ENCODE data around the gene SMYD5. TPM values are rescaled to one million over a fixed set of nuclear protein-coding genes. Genes with fewer than 3 reads are reported as not detected.

The SMYD5 gene
- total RNA-seq, 2 experiments from 2014 or later: 39.1 to 46.7 TPM

DNA sequence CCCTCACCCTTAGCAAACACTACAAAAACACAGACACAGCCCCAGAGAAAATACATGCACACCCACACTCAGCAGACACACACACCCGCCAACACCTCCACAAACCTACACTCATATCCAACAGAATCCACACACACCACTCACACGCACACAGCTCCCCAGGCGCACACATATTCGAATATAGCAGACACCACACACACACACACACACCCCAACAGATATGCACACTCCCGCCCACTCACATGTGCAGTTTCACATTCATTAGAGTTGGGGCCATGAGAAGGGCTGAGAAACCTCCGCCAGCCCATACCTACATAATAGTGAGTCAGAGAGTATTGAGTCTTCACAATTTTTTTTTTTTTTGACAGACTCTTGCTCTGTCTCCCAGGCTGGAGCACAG is 41.1 kb upstream of the SMYD5 start:
- no peak overlapping the region for H3K4me3 Mint-ChIP-seq
- no peaks in the 10 kb centered on the region for H3K9me3 Mint-ChIP-seq
- Histone ChIP-seq H3K36me3 (ENCODE audit: insufficient read depth, low read length) (no peaks in the 10 kb centered on the region), H3K27ac (ENCODE audit: low read depth in 1 of 2, low read length in 2 of 2) (no peak overlapping the region), H3K4me1 (ENCODE audit: insufficient read depth, low read length) (peaks cover 30% of the 10 kb centered on the region), H3K27me3 (ENCODE audit: control insufficient read depth in 1 of 2, insufficient read depth in 2 of 2, low read length in 2 of 2) (peaks cover 11 to 24% of the 10 kb centered on the region in 2 experiments), H3K9me3 (ENCODE audit: control insufficient read depth in 1 of 2, insufficient read depth in 1 of 2, low read length in 2 of 2) (no peaks in the 10 kb centered on the region), H3K4me3 (ENCODE audit: low read length) (no peak overlapping the region)
- DNase-seq: no peak
- no peak overlapping the region for H3K27ac Mint-ChIP-seq
- H3K4me1 Mint-ChIP-seq (ENCODE audit: low read depth): peaks cover 15% of the 10 kb centered on the region
- TF ChIP-seq CTCF (IDR thresholded peaks at IDR 0.05): no peak
- ATAC-seq (ENCODE audit: poor library complexity): no peak
- ChIA-PET CTCF (no interaction called here), POLR2A (no interaction called here)
- no peaks in the 10 kb centered on the region for H3K36me3 Mint-ChIP-seq (ENCODE audit: low read depth)
- intact Hi-C loops (cut with DNase I, micrococcal nuclease): no loop called here
- peaks cover 26% of the 10 kb centered on the region for H3K27me3 Mint-ChIP-seq

- DNase-seq (no peak), ATAC-seq (ENCODE audit: poor library complexity) (no peak)
- Histone ChIP-seq H3K4me3 (ENCODE audit: low read length) (no peak overlapping the region), H3K4me1 (ENCODE audit: insufficient read depth, low read length) (peaks cover 32% of the 10 kb centered on the region), H3K36me3 (ENCODE audit: insufficient read depth, low read length) (no peaks in the 10 kb centered on the region), H3K27ac (ENCODE audit: low read depth in 1 of 2, low read length in 2 of 2) (no peak overlapping the region), H3K9me3 (ENCODE audit: control insufficient read depth in 1 of 2, insufficient read depth in 1 of 2, low read length in 2 of 2) (no peaks in the 10 kb centered on the region), H3K27me3 (ENCODE audit: control insufficient read depth in 1 of 2, insufficient read depth in 2 of 2, low read length in 2 of 2) (peaks cover 18 to 31% of the 10 kb centered on the region in 2 experiments)
- H3K4me3 Mint-ChIP-seq: peak overlapping the region; percentile 56
- POLR2A ChIA-PET: no interaction called here
- no peak for TF ChIP-seq CTCF (IDR thresholded peaks at IDR 0.05)
- CTCF ChIA-PET: no interaction called here
- H3K36me3 Mint-ChIP-seq (ENCODE audit: low read depth): no peaks in the 10 kb centered on the region
- intact Hi-C loops (cut with DNase I, micrococcal nuclease): no loop called here
- peaks cover 34% of the 10 kb centered on the region for H3K27me3 Mint-ChIP-seq
- H3K27ac Mint-ChIP-seq: no peak overlapping the region
- H3K9me3 Mint-ChIP-seq: no peaks in the 10 kb centered on the region
- peaks cover 15% of the 10 kb centered on the region for H3K4me1 Mint-ChIP-seq (ENCODE audit: low read depth)
Measured at GRCh38 chr2:73173781-73174180, 40.3 kb upstream of the SMYD5 start.

GRCh38 chr2:73174244-73174643 is 39.8 kb upstream of the SMYD5 start:
- intact Hi-C loops (cut with DNase I, micrococcal nuclease): no loop called here
- H3K27me3 Mint-ChIP-seq: peaks cover 34% of the 10 kb centered on the region
- H3K9me3 Mint-ChIP-seq: no peaks in the 10 kb centered on the region
- H3K36me3 ChIP-seq (ENCODE audit: insufficient read depth, low read length): no peaks in the 10 kb centered on the region
- CTCF ChIA-PET: no interaction called here
- H3K27ac ChIP-seq (ENCODE audit: low read depth in 1 of 2, low read length in 2 of 2): no peak overlapping the region
- peaks cover 15% of the 10 kb centered on the region for H3K4me1 Mint-ChIP-seq (ENCODE audit: low read depth)
- H3K9me3 ChIP-seq (ENCODE audit: control insufficient read depth in 1 of 2, insufficient read depth in 1 of 2, low read length in 2 of 2): no peaks in the 10 kb centered on the region
- no peak for TF ChIP-seq CTCF (IDR thresholded peaks at IDR 0.05)
- POLR2A ChIA-PET: interaction anchor here (0.5 to 1.1 kb wide), 3 partner anchors 60 to 67 kb away, joined by 3 to 4 read pairs (median 3); partner anchors contain the start of gene CCT7
- ATAC-seq (ENCODE audit: poor library complexity) (no peak), DNase-seq (no peak)
- H3K4me3 Mint-ChIP-seq: peak overlapping the region; percentile 56
- H3K4me3 ChIP-seq (ENCODE audit: low read length): no peak overlapping the region
- peaks cover 18 to 33% of the 10 kb centered on the region in 2 experiments for H3K27me3 ChIP-seq (ENCODE audit: control insufficient read depth in 1 of 2, insufficient read depth in 2 of 2, low read length in 2 of 2)
- H3K4me1 ChIP-seq (ENCODE audit: insufficient read depth, low read length): peaks cover 32% of the 10 kb centered on the region
- H3K36me3 Mint-ChIP-seq (ENCODE audit: low read depth): no peaks in the 10 kb centered on the region
- H3K27ac Mint-ChIP-seq: no peak overlapping the region
